ENCODE results near the gene ARSD.

Gene ARSD

DNA sequence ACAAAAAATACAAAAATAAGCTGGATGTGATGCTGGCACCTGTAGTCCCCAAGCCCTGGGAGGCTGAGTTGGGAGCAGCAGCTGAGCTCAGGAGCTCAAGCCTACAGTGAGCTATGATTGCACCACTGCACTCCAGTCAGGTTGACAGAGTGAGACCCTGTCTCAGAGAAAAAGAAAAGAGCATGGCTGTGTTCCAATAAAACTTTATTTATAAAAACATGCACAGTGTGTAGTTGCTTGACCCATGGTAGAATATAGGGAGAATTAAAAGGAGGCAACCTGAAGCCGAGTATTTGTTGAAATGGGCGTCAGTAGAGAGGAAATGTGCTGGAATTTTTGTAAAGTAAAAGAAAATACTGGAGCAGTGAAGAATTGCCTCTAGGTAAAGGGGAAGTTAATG, 73.4 kb downstream of the ARSD start:
- TF ChIP-seq CTCF (IDR thresholded peaks at IDR 0.05) (no peak), ZFX (IDR thresholded peaks at IDR 0.05; ENCODE audit: borderline replicate concordance) (no peak)
- H3K27ac ChIP-seq = no peak overlapping the region

DNA sequence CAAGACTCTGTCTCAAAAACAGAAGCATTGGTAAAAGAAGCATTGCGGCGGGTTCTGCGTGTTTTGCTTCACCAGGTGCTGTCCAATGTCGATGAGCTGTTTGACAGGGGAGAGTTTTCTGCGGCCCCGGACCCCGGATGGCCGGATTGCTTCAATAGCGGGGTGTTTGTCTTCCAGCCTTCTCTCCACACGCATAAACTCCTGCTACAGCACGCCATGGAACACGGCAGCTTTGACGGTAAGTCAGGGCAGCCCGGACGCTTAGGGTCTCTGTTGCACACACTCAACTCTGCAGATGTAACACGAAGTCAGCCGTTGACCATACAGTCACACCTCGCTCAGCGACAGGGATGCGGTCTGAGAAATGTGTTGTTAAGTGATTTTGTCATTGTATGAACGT, 74.2 kb downstream of the ARSD start:
- TF ChIP-seq CTCF (IDR thresholded peaks at IDR 0.05) = no peak
- no peak for TF ChIP-seq ZFX (IDR thresholded peaks at IDR 0.05; ENCODE audit: borderline replicate concordance)
- no peak overlapping the region for H3K27ac ChIP-seq

Data from 22Rv1 (cell line).